HG03442 (cell line): ENCODE measurements around the gene LRRC28.
A peak's percentile ranks its signal among the peaks of the same experiment; 100 is the strongest.

Source experiments
- ATAC-seq: cut with Tn5 transposase; IDR thresholded peaks from one replicate; pipeline ENCODE4 v1.9.1; 2021; ENCODE audit warnings: mild to moderate bottlenecking, moderate library complexity; ENCODE audit not compliant: unreplicated experiment

LRRC28 gene

DNA sequence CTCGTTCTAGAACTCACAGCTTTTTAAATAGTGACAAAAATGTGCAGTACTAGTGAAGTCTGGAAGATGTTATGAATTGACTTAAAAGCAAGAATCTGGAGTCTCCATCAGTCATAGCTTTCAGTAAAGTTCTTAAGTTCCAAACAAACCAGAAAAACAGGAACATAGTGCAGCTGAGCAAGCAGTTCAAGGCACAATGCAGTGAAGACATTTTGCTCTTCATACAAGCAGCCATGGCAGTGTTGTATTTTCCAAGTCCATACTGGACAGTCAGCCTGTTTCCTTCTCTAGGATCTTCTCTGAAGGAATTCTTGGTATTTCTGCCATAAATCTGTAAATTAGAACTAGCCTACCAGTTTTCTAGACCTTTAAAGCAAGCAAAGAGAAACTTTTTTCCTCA, 90.5 kb downstream of the LRRC28 start:
- ATAC-seq = no peak

DNA sequence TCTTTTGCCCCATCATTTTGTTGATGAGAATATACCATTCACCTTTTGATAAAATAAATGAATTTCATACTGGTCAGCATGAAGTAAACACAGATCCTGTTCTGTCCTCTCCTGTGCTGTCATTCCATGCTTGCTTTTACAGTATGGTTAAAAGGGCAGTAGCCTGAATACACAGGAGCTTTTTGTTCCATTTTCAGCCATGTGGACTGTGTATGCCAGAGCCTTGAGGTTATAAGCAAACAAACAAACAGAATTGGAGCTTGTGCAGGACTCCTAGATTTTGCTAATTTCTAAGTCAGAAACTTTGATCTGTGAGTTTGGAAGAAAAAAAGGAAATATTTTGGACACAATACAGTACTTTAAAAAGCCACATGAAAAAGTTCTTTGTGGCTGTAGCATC, 91.9 kb downstream of the LRRC28 start:
- no peak for ATAC-seq

DNA sequence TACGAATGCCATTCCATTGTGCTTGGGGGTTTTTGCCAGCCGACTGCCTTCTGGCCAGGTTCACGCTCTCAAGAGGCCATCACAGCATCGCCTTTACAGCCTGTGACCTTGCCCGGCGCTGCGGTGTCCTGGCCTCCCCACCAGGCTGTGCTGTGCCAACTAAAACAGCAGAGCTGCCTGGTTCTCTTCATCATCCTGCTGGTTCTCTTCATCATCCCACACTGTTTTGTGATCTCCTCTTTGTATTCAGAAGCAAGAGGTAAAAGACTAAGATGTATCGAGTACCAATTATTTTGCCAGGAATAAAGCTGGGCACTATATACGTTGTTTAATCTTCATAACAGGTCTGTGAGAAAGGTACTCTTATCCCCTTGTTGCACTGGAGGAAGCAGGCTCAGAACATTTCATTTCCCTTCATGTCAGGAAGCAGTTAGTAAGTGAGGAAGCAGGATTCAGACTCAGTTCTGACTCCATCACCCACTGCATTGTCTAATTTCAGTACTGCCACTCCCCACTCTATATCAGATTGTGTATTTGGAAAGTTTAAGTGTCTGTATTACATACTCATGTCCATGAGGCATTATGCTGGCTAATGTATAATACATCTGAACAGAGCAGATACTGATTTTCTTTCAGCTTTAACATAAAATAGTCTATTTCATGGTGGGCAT, 92.7 kb downstream of the LRRC28 start:
- ATAC-seq = no peak

DNA sequence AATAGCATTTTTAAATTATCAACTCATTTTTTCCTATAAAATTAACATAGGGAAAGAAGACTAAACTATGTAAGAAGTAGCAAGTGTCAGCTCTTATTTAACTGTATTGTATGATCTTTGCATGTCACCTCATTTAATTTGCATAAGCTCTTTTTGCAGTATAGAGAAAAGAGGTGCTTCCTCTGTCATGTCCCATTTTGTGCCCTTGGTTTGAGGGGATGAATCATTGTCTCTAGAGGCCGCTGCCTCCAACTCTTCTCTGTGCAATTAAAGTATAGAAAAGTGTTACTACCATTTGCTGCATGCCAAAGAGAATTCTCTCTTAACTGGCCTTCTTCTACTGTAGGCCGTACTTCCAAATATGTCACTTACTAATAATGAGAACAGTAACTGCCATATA, 93.4 kb downstream of the LRRC28 start:
- ATAC-seq = peak; percentile 51

DNA sequence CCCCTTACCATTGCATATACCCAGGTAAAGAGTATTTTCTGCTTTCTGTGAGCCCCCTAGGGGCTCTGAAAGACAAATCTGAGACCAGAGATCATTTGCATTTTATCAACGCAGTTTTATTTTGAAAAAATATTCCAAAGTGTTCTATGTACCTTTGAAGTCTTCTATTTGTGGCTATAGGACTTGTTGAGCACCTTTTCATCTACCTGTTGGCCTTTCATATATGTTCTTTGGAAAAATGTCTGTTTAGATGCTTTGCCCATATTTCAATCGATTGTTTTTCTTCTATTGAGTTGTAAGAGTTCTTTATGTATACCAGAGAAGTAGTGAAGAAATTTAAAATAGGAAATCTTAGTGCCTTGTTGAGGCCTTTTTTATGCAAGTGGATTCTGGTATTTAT, 94.0 kb downstream of the LRRC28 start:
- no peak for ATAC-seq

DNA sequence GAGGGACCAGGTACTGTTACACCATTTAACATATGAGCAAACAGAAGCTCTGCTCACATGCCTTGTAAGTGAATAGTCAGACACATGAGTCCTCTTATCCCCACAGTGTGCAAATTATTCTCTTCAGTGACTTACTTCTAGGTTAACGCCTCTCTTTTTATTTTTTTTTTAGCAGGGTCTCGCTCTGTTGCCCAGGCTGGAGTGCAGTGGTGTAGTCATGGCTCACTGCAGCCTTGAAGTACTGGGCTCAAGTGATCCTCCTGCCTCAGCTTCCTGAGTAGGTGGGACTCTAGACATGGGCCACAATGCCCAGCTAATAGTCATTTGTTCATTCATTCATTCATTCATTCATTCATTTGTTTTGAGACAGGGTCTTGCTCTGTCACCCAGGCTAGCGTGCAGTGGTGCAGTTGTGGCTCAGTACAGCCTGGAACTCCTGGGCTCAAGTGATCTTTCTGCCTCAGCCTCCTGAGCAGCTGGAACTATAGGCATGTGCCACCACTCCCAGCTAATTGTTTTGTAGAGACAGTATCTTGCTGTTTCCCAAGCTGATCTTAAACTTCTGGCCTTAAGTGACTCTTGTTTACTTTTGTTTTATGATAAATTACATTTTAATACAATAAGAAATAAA, 94.7 kb downstream of the LRRC28 start:
- no peak for ATAC-seq

DNA sequence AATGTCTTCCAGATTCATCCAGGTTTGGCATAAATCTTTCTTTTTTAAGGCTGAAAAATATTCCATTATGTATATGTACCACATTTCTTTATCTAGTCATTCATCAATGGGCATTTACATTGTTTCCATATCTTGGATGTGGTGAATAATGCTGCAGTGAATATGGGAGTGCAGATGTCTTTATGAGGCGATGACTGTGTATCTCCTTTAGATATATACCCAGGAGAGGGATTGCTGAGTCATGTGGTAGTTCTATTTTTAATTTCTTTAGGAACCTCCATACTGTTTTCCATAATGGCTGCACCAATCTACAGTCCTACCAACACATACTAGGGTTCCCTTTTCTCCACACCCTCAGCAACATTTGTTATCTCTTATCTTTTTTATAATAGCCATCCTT, 96.3 kb downstream of the LRRC28 start:
- ATAC-seq = no peak

DNA sequence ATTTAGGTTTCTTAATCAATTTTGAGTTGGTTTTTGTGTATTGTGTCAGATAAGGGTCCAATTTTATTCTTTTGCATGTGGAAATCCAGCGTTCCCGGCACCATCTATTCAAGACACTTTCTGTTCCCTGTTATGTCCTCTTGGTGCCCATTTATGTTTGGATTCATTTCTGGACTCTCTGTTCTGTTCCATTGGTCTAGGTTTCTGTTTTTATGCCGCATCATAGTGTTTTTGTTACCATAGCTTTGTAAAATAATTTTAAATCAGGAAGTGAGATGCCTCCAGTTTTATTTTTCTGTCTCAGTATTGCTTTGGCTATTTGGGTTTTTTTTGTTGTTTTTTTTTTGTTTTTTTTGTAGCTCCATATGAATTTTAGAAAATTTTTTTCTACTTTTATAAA, 97.1 kb downstream of the LRRC28 start:
- ATAC-seq = no peak

DNA sequence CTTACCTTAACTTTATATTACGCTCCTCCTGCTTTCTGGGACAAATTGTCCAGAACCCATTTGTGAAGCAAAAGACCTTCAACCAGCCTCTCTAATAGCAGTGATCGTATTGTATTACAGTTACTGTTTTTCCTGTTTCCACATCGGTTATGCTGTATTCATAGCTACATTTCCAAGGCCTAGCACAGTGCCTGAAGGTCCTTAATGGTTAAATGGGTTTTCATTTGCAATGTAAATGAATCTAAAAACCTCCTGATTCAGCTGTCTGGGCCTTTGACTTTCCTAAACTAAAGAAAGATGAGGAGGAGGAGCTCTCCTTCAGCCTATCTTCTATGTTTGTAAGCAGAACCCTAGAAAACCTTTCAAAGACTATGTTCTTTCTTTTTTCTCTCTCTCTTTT, 99.1 kb downstream of the LRRC28 start:
- no peak for ATAC-seq

DNA sequence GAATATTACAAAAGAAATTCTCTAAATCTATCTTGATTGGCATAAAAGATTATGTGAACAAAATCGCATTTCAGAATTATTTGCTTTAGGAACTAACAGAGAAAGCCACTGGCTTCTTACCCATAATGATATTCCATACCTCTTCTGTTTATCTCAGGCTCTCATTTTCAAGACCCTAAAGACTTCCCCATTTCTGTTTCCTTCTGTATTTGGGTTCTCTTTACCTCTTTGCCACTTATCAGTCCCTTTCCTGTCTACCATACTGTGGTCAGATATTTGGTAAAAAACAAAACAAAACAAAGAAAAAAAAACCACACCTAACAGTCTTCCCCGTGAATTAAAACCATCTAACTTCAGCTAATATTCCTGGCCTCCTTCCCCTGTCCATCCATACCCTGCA, 108.5 kb downstream of the LRRC28 start:
- ATAC-seq = no peak

DNA sequence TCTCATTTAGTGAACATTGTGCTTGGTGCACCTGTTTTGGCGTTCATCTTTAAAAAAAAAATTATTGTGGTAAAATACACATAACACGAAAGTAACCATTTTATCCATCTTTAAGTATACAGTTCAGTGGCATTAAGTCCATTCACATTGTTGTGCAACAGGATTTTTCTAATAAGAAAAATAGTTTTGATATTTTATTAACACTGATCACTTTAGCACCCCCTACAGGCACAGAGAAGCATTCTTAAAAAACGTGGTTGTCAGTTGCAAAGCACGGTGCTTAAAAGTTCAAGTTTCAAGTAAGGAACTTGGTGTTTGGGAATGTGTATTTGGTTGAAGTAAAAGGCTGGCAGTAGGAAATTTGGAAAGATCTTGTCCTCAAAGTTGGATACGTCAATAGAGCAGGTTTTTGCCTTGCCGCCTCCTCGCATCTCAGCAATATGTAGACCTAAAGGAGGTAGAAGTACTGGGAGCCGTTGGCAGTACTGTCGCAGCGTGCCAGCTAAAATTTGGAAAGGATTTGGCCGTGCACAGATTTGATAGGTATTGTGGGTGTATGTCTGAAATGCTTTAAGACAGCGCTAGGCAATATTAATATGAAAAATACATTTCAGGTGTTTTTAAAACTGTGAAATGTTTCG, 110.4 kb downstream of the LRRC28 start:
- ATAC-seq = no peak

DNA sequence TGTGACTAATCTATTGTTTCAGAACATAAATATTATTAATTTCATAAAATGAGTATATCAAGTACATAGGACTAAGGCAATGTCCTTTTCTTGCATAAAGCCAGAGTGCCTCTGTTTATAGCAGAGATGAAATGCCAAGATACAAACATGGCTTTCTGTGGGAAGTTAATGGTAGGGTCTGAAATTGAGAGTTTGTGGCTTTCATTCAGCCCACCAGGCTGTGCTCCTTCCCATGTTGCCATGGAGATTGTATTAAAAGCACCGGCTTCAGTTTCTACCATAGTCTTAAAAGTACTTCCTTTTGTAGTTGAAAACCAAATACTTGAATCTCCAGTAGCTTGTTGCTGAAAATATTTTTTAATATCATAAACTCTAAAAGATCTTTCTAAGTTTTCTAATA, 114.0 kb downstream of the LRRC28 start:
- ATAC-seq = peak; percentile 88

DNA sequence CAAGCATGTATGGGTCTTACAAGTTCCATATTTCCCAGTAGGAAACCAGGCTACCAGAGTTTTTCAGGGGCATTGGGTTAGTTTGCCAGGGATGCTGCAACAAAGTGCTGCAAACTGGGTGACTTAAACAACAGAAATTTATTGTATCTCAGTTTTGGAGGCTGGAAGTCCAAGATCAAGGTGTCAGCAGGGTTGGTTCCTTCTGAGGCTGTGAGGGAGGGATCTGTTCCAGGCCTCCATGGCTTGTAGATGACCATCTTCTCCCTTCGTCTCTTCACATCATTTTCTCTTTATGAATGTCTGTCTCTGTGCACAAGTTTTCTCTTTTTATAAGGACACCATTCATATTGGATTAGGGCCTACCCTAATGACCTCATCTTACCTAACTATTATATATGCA, 114.7 kb downstream of the LRRC28 start:
- no peak for ATAC-seq

DNA sequence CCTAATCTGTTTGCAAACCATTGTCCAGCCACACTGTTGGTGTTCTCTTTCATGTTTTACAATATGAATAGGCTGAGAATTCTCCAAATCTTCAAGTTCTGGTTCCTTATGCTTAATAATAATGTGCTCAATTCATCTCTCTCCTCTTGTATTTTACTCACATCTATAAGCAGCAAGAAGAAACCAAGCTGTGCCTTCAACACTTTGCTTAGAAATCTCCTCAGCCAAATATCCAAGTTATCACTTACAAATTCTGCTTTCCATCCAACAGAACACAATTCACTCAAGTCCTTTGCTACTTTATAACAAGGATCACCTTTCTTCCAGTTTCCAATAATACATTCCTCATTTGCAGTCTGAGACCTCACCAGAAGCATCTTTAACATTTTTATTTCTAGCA, 117.5 kb downstream of the LRRC28 start:
- no peak for ATAC-seq

DNA sequence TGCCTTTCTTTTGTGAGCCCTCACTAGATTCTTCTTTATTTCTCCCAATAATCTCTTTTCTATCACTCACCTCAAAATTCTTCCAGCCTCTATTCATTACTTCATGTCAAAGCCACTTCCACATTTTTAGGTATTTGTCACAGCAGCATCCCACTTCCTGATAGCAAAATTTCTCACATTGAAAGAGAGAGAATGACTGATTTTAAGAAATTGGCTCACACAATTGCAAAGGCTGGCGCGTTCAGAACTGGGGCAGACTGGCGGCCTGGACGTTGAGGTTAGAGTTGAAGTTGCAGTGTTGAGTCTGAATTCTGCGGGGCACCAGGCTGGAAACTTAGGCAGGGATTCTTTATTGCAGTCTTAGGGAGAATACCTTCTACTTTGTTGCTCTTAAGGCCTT, 117.9 kb downstream of the LRRC28 start:
- no peak for ATAC-seq

DNA sequence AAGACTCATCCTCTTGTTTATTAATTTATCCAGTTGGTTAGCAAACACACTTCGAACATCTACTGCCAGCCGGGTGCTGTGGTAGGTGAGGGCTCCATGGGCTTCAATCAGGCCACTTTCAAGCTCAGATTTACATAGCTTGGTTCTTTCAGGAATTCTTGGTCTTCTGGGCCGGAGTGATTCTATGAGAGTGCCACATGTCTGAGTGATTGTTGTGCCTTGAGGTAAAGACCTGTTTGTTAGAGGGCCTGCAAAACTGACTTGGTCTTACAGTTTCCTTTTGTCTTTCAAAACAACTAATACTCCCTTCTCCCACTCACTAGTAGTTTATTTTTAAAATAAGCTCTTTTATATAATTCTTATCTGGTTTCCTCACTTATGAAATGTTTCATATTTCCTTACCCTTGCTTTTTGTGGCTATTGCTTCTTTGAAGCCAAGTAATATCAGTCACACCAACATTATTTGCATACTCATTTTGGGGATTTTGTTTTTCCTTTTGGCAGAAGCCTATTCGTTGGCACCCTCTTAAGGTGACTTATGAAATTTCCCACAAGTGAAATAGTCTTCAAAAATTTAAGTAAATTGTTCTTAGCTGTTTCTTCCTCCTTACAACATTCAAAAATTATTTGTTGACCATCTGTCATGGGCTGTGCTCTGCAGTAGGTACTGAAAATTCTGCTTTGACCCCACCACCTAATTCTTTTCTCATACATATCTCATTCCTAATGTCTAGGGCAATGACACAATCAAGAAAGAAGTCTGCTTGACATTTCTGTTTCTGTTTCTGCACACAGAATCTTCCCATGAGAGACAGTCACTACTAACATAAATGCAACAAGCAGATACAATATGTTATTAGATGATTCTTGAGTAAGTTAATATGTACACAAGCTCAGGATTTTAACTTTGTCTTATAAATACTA, 120.2 kb downstream of the LRRC28 start:
- peak; percentile 83 for ATAC-seq

DNA sequence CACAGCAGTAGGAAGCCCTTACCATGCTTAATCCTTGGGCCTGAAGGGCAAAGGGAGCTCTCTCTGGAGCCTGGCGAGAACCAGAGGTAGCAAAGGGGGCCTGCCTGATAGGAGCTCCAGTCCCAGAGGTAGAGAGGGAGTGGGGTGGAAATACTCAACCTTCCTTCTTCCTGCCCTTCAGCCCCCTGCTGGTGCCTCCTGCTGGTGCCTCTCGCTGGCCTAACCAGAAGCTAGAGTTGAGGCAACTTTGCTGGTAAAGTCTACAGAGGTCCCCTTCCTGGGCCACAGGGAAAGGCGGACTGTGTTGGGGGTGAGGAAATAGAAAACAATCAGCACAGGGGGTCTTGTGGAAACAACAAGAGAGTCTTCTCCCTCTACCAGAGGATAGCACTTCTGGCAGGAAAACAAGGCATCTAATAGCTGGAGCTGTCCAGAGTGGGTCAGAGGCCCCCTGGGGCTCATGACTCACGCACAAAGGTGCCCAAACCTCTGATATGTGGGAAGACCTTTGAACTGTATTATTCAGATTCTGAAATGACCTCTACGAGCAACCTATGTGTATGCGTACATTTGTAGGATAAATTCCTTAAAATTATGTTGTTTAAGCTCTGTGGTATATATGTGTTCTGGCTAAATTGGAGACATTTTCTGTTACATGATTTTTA, 133.9 kb downstream of the LRRC28 start:
- ATAC-seq = no peak

DNA sequence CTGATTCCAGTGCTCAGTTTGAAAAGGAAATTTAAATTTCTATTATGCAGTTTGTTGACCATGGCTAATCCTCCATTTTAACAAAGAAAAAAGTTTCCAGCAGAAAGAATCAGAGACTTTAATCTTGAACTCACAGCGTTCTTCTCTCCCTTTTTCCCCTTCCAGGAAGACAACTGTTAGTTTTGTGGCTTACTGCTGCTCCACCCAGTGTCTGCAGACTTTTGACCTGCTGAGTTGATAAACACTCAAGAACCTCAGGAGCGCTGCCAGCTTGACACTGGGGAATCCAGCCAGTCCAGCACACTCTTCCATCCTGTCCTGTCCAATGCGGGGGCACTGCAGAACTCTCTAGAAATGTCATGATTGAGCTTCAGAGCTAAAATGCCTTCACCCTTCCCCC, 134.6 kb downstream of the LRRC28 start:
- no peak for ATAC-seq

DNA sequence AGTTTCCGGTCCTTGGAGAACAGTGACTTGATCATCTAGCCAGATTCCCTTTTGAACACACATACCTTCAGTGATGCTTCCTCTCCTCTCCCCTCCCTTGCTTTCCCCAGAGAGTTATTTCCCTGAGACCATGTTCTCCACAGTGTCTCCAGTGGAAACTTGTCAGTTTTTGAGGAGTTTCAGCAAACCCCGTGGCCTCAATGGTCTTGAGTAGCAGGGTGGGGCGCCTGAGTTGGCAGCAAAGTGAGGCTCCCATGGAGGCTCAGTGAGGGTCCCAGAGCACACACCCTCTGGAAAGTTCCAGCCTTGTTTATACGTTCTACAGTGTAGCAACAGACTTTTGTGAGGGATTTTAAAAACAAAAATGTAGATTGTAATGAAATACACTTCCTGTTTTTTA, 135.1 kb downstream of the LRRC28 start:
- no peak for ATAC-seq

DNA sequence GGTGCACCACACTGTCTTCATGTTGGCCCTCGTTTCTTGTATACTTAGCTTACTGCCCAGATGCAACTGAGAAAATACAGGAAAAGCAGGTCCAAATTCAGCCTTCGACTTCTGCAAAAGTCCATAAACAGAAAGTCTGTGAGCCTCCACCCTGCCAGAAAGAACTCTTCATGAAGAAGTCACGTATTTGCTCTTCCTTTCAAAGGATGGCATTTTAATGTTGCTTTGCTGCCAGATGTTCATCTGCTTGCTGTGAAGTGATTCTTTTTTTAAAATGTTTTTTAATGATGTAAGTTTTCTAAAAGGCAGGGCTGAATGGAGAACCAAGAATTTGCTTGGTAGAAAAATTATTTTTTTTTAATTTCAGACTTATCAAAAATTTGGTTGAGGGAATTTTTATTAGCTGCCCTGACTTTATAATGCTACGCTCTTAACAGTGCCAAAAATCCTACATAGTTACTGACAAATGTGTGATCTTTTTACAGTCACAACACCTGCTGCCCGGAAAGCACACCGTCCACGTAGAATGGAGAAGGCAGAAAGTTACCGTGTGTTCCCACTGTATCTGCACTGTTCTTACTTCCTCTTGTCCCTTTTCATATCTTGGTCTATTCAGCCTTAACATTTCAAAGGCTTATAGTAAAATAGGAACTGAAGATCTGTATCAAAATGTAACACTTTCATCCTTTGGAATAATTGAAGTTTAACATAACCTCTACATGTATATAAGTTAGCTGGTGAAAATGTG, 136.3 kb downstream of the LRRC28 start:
- no peak for ATAC-seq
